HFF-Myc (cell line): ENCODE data around the gene TMEM208.

Experiments used
- DNase-seq: peaks from one replicate; pipeline ENCODE4 v3.0.0-alpha.2; 2011; ENCODE audit warnings: low read depth; ENCODE audit errors: extremely low read depth
- H3K4me3 ChIP-seq: replicated peaks from 2 replicates; pipeline ENCODE4 v1.5.1; 2011; ENCODE audit warnings: low read depth, mild to moderate bottlenecking, control low read depth, low read length
- TF ChIP-seq, protein P1 (sequence below): IDR thresholded peaks from 2 replicates; pipeline ENCODE4 v1.5.1; 2012; ENCODE audit warnings: mild to moderate bottlenecking, low read depth, low read length, control low read depth; ENCODE audit errors: missing control alignments

The TMEM208 gene

DNA sequence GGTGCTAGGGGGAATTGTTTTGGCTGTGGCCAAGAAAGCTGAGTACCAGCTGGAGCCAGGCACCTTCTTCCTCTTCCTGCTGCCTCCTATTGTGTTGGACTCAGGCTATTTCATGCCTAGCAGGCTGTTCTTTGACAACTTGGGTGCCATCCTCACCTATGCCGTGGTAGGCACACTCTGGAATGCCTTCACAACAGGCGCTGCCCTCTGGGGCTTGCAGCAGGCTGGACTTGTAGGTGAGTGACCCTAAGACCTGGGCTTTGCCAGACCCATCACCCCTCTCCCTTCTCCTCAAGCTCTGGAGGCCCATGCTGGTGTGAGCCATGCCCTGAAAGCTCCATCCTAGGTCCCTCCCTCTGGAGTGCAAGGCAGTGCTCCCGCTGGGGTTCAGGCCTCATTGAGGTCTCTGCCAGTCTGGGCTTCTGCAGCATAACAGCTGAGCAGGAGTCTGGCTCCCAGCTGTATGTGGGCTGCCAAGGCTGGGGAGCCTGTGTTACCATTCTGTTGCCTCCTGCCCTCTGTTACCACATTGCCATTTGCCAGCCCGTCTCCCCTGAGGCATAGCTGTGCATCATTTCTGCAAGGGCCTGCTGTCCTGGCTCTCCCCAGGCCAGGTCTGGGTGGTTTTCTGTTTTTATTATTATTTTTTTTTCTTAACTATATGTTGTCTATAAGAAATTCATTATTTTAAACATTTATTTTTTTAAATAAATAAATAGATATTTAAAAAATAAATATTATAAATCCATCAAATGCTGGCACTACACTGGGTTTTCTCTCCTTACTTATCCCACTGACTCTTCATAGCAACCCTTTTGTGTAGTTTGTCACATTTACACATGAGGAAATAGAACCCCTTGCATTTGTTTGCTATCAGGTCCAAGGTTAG is 25.9 kb downstream of the TMEM208 start:
- TF ChIP-seq, protein P1, sequence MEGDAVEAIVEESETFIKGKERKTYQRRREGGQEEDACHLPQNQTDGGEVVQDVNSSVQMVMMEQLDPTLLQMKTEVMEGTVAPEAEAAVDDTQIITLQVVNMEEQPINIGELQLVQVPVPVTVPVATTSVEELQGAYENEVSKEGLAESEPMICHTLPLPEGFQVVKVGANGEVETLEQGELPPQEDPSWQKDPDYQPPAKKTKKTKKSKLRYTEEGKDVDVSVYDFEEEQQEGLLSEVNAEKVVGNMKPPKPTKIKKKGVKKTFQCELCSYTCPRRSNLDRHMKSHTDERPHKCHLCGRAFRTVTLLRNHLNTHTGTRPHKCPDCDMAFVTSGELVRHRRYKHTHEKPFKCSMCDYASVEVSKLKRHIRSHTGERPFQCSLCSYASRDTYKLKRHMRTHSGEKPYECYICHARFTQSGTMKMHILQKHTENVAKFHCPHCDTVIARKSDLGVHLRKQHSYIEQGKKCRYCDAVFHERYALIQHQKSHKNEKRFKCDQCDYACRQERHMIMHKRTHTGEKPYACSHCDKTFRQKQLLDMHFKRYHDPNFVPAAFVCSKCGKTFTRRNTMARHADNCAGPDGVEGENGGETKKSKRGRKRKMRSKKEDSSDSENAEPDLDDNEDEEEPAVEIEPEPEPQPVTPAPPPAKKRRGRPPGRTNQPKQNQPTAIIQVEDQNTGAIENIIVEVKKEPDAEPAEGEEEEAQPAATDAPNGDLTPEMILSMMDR, result no peak
- DNase-seq, result no peak
- no peak overlapping the region for H3K4me3 ChIP-seq

DNA sequence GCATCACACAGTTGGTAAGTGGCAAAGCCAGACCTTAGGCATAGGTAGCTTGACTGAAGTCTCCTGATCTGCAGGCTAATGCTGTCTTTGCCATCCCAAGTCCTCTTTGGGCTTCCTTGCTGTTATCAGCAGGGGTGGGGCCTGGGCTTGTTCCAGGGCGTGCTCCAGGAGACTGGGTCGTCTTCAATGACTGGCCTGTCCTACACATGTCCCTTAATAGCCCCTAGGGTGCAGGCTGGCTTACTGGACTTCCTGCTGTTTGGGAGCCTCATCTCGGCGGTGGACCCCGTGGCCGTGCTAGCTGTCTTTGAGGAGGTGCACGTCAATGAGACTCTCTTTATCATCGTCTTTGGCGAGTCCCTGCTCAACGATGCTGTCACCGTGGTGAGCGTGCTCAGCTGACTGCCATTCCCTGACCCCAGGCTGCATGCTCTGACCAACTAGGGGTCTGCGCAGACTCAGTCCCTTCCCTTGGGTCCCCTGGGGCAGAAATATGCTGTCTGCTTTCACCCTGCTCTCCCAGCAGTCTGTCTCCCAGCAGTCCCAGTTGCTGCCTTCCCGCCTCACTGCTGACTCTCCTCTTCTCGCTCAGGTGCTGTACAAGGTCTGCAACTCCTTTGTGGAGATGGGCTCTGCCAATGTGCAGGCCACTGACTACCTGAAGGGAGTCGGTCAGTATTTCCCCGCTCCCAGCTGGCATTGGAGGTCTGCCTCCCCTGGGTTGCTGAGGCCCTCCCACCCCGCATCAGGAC is 28.0 kb downstream of the TMEM208 start:
- TF ChIP-seq, protein P1, result no peak
- no peak overlapping the region for H3K4me3 ChIP-seq
- DNase-seq, result no peak

DNA sequence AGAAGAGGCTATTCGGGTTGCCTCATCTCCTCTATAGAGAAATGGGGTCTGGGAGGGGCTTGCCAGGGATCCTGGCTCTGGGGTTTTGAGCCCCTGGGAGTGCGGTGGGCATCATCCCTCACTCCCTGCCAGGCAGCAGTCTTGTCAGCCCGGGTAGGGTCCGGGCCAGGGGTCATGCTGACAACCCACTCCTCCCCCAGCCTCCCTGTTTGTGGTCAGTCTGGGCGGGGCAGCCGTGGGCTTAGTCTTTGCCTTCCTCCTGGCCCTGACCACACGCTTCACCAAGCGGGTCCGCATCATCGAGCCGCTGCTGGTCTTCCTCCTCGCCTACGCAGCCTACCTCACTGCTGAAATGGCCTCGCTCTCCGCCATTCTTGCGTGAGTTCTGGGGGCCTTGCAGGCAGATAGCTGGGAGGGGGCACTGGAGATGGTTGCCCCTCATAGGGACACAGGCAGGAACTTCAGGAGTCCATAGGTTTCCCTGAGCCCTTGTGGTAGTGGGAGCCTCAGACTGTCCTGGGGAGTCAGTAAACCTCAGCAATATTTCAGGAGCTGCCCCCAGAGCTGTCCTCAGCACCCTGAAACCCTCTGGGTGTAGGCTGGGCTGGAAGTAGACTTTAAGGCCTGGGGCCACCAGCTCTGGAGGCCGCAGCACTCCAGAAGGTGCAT is 28.8 kb downstream of the TMEM208 start:
- TF ChIP-seq, protein P1, result no peak
- no peak overlapping the region for H3K4me3 ChIP-seq
- DNase-seq, result no peak

DNA sequence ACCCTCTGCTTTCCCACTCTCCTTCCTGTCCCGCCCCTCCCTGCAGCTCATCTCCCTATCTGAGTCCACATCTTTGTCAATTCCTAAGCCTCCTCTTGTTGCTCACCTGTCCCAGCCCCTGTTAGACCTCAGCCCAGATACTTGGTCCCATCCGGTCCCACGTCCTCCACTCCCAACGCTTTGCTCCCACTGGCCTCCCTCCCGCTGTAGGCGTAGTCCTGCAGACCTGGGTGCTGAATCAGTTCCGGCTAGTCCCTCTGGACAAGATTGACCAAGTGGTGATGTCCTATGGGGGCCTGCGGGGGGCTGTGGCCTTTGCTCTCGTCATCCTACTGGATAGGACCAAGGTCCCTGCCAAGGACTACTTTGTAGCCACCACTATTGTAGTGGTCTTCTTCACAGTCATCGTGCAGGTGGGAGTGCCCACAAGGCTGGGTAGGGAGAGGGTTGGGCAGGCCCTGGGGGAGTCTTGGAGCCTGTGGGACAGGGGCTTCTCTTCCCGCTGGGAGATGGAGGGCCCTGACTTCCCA is 29.8 kb downstream of the TMEM208 start:
- DNase-seq, result no peak
- H3K4me3 ChIP-seq, result no peak overlapping the region
- TF ChIP-seq, protein P1, result no peak

DNA sequence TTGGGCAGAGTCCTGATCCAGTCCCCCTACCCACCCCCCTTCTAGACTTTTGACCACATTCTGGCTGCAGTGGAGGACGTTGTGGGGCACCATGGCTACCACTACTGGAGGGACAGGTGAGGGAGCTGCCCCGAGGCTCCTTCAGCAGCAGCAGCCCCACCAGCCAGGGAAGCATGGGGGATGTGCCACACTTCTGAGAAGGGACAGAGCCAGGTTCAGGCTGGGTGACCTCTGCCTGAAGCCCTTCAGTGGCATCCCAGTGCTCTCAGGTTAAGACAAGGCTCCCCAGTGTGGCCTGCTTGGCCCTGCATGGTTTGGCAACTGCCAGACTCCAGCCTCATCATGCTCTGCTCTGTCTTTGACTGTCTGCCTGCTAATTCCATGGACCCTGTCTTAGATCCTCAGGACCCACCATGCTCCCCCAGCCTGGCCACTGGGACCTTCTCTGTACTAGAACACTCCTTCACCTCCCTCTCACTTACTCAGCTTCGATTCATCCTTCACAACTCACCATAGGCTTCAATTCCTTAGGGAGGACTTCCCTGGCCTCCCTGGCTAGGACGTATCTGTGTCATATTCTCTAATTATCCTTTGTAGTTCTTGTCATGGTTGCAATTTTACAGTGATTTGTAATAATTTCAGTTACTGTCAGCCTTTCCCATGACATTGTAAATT is 30.7 kb downstream of the TMEM208 start:
- no peak overlapping the region for H3K4me3 ChIP-seq
- no peak for DNase-seq
- TF ChIP-seq, protein P1, result no peak
